ENCODE measurements around the gene MACROD1. TPM values are rescaled to one million over a fixed set of nuclear protein-coding genes. Genes with fewer than 3 reads are reported as not detected.
A peak's percentile ranks its signal among the peaks of the same experiment; 100 is the strongest.

The MACROD1 gene
- total RNA-seq, 4 donors from 2014 or later, result 30.6 to 45.0 (median 35.0) TPM

- H3K4me3 ChIP-seq, result no peak overlapping the region
- H3K9me3 ChIP-seq, result no peaks in the 10 kb centered on the region
- H3K36me3 ChIP-seq, result no peaks in the 10 kb centered on the region
- no peak for DNase-seq (ENCODE audit: low spot score in 2 of 2)
- H3K4me1 ChIP-seq, result peaks cover 0 to 30% (median 10%) of the 10 kb centered on the region in 4 donors
- 81 to 85% methylated on average over 14 of the region's 14 CpGs for WGBS, 2 donors
- H3K27me3 ChIP-seq, result no peaks in the 10 kb centered on the region
- no peak overlapping the region for H3K27ac ChIP-seq
- TF ChIP-seq EP300 (IDR thresholded peaks at IDR 0.05) (no peak), POLR2A (IDR thresholded peaks at IDR 0.05) (no peak), CTCF (IDR thresholded peaks at IDR 0.05) (no peak)
These were observed 40.2 kb downstream of the MACROD1 start for GRCh38 chr11:64125676-64126075.

DNA sequence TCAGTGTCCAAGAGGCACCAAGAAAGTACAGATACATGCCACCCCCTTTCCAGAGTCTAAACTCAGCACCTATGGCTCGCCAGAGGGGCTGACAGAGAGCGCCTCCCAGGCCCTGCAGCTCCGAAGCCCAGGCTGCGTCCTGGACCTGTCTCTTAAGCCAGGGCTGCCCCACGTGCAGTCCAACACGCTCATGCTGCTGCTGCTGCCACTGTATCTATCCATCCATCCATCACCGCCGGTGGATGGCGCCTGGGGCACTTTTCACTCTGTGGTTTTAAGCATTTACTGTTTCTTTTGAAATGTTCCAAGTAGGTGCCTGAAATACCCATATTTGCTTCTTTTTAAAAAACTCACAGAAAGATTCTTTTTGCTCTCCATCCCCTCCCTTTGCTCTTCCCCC lies 41.8 kb downstream of the MACROD1 start:
- no peak for TF ChIP-seq POLR2A (IDR thresholded peaks at IDR 0.05)
- no peak for TF ChIP-seq CTCF (IDR thresholded peaks at IDR 0.05)
- no peak for TF ChIP-seq EP300 (IDR thresholded peaks at IDR 0.05)

GRCh38 chr11:64123679-64124078 lies 42.2 kb downstream of the MACROD1 start:
- DNase-seq (ENCODE audit: low spot score in 2 of 2), result no peak
- Histone ChIP-seq H3K36me3 (no peaks in the 10 kb centered on the region), H3K4me1 (peaks cover 0 to 33% (median 10%) of the 10 kb centered on the region in 4 donors), H3K27ac (no peak overlapping the region), H3K27me3 (no peaks in the 10 kb centered on the region), H3K9me3 (no peaks in the 10 kb centered on the region), H3K4me3 (no peak overlapping the region)
- 90 to 95% methylated on average over 3 of the region's 3 CpGs for whole genome bisulfite sequencing, 2 donors
- TF ChIP-seq CTCF (IDR thresholded peaks at IDR 0.05) (no peak), POLR2A (IDR thresholded peaks at IDR 0.05) (no peak), EP300 (IDR thresholded peaks at IDR 0.05) (no peak)

More for the DNA sequence above, 41.8 kb downstream of the MACROD1 start:
- WGBS, 2 donors, result 86 to 88% methylated on average over 9 of the region's 9 CpGs
- H3K36me3 ChIP-seq, result no peaks in the 10 kb centered on the region
- no peak for DNase-seq (ENCODE audit: low spot score in 2 of 2)
- H3K27ac ChIP-seq, result no peak overlapping the region
- no peak overlapping the region for H3K4me3 ChIP-seq
- H3K4me1 ChIP-seq, result peaks cover 0 to 33% (median 10%) of the 10 kb centered on the region in 4 donors
- no peaks in the 10 kb centered on the region for H3K9me3 ChIP-seq
- H3K27me3 ChIP-seq, result no peaks in the 10 kb centered on the region

DNA sequence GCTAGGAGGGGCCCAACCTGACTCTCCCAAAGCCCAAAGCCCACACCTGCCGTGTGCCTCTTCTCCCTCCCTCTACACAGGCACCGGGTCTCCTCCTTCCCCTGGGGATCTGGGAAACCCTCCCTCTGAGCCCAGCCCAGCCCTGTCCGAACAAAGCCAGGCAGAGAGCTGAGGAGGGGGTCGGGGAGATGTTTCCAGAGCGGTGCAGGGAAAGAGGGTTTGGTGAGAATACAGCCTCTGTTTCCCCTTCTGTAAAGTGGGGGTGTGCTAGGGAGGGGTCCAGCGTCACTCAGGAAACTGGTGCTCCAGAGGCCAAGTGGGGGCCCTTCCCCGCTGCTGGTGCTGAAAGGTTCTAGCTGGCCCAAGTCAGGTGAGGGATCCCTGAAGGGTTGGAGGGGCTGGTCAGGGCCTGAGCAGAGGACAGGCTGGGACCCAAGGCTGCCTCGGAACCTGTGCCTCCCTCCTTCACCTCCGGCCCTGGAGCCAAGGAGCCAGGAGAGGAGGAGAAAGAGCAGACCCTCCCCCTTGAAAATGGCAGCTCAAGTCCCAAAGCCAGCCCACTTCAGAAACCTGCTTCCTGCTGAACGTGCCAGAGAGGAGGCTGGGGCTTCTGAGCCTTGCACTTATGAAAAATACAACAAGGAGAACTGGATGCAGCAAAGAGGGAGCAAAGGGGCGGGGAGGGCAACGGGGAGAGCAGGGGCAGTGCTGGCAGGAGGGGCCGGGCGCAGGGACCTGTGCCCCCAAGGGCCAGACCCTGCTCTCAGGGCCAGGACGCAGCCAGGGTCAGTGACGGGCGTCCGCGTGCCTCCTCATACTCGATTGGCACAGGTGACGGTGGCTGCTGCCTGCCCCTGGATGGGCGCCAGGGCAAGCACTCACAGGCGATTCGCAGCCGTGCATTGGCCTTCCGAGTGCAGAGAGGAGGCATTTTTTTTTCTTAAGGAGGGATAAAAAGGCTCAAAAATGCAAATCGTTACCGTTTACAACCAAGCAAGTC lies 43.2 kb downstream of the MACROD1 start:
- H3K9me3 ChIP-seq, result no peaks in the 10 kb centered on the region
- H3K4me3 ChIP-seq, result no peak overlapping the region
- H3K36me3 ChIP-seq, result peaks cover 0 to 5% (median 0%) of the 10 kb centered on the region in 3 donors
- H3K27ac ChIP-seq, result peak overlapping the region in 3 of 4 donors; percentile 17 to 78 (median 72)
- H3K4me1 ChIP-seq, result peaks cover 0 to 33% (median 10%) of the 10 kb centered on the region in 4 donors
- DNase-seq (ENCODE audit: low spot score in 2 of 2), result no peak
- 38 to 56% methylated on average over 27 to 28 of the region's 28 CpGs for WGBS, 2 donors
- no peaks in the 10 kb centered on the region for H3K27me3 ChIP-seq
- no peak for TF ChIP-seq EP300 (IDR thresholded peaks at IDR 0.05)

- no peak for DNase-seq (ENCODE audit: low spot score in 2 of 2)
- Histone ChIP-seq H3K4me1 (peaks cover 0 to 33% (median 10%) of the 10 kb centered on the region in 4 donors), H3K4me3 (no peak overlapping the region), H3K27ac (peak overlapping the region in 3 of 4 donors; percentile 17 to 78 (median 72)), H3K9me3 (no peaks in the 10 kb centered on the region), H3K27me3 (no peaks in the 10 kb centered on the region), H3K36me3 (peaks cover 0 to 13% (median 0%) of the 10 kb centered on the region in 3 donors)
- TF ChIP-seq CTCF (IDR thresholded peaks at IDR 0.05) (no peak), POLR2A (IDR thresholded peaks at IDR 0.05) (no peak), EP300 (IDR thresholded peaks at IDR 0.05) (no peak)
- 39 to 49% methylated on average over 19 of the region's 19 CpGs for WGBS, 2 donors
These were observed 44.1 kb downstream of the MACROD1 start for GRCh38 chr11:64121663-64122410.
